KOPT-K1 (cell line): ENCODE data around the gene PHGDH.

Source experiments
- H3K27ac ChIP-seq: fragments of 200-600 bp; sonication (generic); 2 replicates; pipeline ENCODE4 v1.5.1; 2016; ENCODE audit warnings: antibody characterized with exemption, mild to moderate bottlenecking, low read depth, low read length; ENCODE audit not compliant: poor library complexity, severe bottlenecking
- H3K36me3 ChIP-seq: fragments of 200-600 bp; sonication (generic); 2 replicates; pipeline ENCODE4 v1.5.1; 2017; ENCODE audit warnings: antibody characterized with exemption, mild to moderate bottlenecking, low read length, moderate library complexity; ENCODE audit not compliant: insufficient read depth
- H3K9me3 ChIP-seq: fragments of 200-600 bp; sonication (generic); 2 replicates; pipeline ENCODE4 v1.5.1; 2017; ENCODE audit warnings: antibody characterized with exemption, low read length, mild to moderate bottlenecking; ENCODE audit not compliant: insufficient read depth, poor library complexity, severe bottlenecking

Gene PHGDH

GRCh38 chr1:119713039-119713748, 1.5 kb downstream of the PHGDH start:
- H3K36me3 ChIP-seq = peaks cover 13% of the 10 kb centered on the region; the same call in 1 of the 2 replicates
- peak overlapping the region; percentile 85 for H3K27ac ChIP-seq
- H3K9me3 ChIP-seq = no peaks in the 10 kb centered on the region

- peak overlapping the region; percentile 85 for H3K27ac ChIP-seq
- H3K9me3 ChIP-seq = no peaks in the 10 kb centered on the region
- peaks cover 17% of the 10 kb centered on the region; the same call in 1 of the 2 replicates for H3K36me3 ChIP-seq
Measured at GRCh38 chr1:119713749-119714456, 2.2 kb downstream of the PHGDH start.

GRCh38 chr1:119714583-119714982, 2.8 kb downstream of the PHGDH start:
- Histone ChIP-seq H3K9me3 (no peaks in the 10 kb centered on the region), H3K27ac (no peak overlapping the region), H3K36me3 (peaks cover 24% of the 10 kb centered on the region)

- no peaks in the 10 kb centered on the region for H3K9me3 ChIP-seq
- peaks cover 33% of the 10 kb centered on the region for H3K36me3 ChIP-seq
- H3K27ac ChIP-seq = no peak overlapping the region
Measured at GRCh38 chr1:119715542-119715941, 3.8 kb downstream of the PHGDH start.

GRCh38 chr1:119718409-119718808, 6.7 kb downstream of the PHGDH start:
- H3K27ac ChIP-seq = no peak overlapping the region
- H3K9me3 ChIP-seq = no peaks in the 10 kb centered on the region
- H3K36me3 ChIP-seq = peaks cover 62% of the 10 kb centered on the region

- H3K36me3 ChIP-seq = peaks cover 68% of the 10 kb centered on the region
Measured at GRCh38 chr1:119718972-119719371, 7.2 kb downstream of the PHGDH start.

GRCh38 chr1:119720866-119721440, 9.2 kb downstream of the PHGDH start:
- Histone ChIP-seq H3K9me3 (no peaks in the 10 kb centered on the region), H3K27ac (no peak overlapping the region), H3K36me3 (peaks cover 83% of the 10 kb centered on the region)

More at GRCh38 chr1:119718972-119719371, 7.2 kb downstream of the PHGDH start:
- Histone ChIP-seq H3K9me3 (no peaks in the 10 kb centered on the region), H3K27ac (no peak overlapping the region)

- Histone ChIP-seq H3K27ac (no peak overlapping the region), H3K36me3 (peaks cover 89% of the 10 kb centered on the region), H3K9me3 (no peaks in the 10 kb centered on the region)
Measured at GRCh38 chr1:119721896-119722295, 10.2 kb downstream of the PHGDH start.

- no peak overlapping the region for H3K27ac ChIP-seq
- H3K36me3 ChIP-seq = peaks cover 100% of the 10 kb centered on the region
- no peaks in the 10 kb centered on the region for H3K9me3 ChIP-seq
Measured at GRCh38 chr1:119724611-119725218, 13.0 kb downstream of the PHGDH start.

GRCh38 chr1:119725626-119726025, 13.9 kb downstream of the PHGDH start:
- Histone ChIP-seq H3K9me3 (no peaks in the 10 kb centered on the region), H3K27ac (no peak overlapping the region), H3K36me3 (peaks cover 100% of the 10 kb centered on the region)

GRCh38 chr1:119727991-119728390, 16.3 kb downstream of the PHGDH start:
- no peaks in the 10 kb centered on the region for H3K9me3 ChIP-seq
- no peak overlapping the region for H3K27ac ChIP-seq
- H3K36me3 ChIP-seq = peaks cover 100% of the 10 kb centered on the region

GRCh38 chr1:119729044-119729443, 17.3 kb downstream of the PHGDH start:
- no peaks in the 10 kb centered on the region for H3K9me3 ChIP-seq
- H3K27ac ChIP-seq = no peak overlapping the region
- peaks cover 100% of the 10 kb centered on the region for H3K36me3 ChIP-seq

- Histone ChIP-seq H3K36me3 (peaks cover 100% of the 10 kb centered on the region), H3K9me3 (no peaks in the 10 kb centered on the region), H3K27ac (no peak overlapping the region)
Measured at GRCh38 chr1:119731060-119731459, 19.3 kb downstream of the PHGDH start.

GRCh38 chr1:119731741-119732430, 20.2 kb downstream of the PHGDH start:
- Histone ChIP-seq H3K36me3 (peaks cover 100% of the 10 kb centered on the region), H3K9me3 (no peaks in the 10 kb centered on the region), H3K27ac (no peak overlapping the region)
